ENCODE results near the gene SECISBP2.

- TF ChIP-seq CTCF (IDR thresholded peaks at IDR 0.05): no peak
- no peak for TF ChIP-seq POLR2A (IDR thresholded peaks at IDR 0.05)
Observed at GRCh38 chr9:89364666-89365531, 46.6 kb downstream of the SECISBP2 start.

All from body of pancreas (tissue), 4 donors.